ENCODE results near the gene MRPS30.
"Not testable (repeated sequence)": the region's sequence is repeated elsewhere in the genome, so short reads cannot be mapped to it uniquely, and the experiment has no call there.

GRCh38 chr5:44789372-44789995 lies 19.3 kb upstream of the MRPS30 start:
- not testable (repeated sequence) for TF ChIP-seq CTCF (IDR thresholded peaks at IDR 0.05; ENCODE audit: insufficient read depth, low read length); POLR2AphosphoS5 (IDR thresholded peaks at IDR 0.05; ENCODE audit: low read depth); REST (IDR thresholded peaks at IDR 0.05; ENCODE audit: insufficient replicate concordance, low read depth); GABPA (IDR thresholded peaks at IDR 0.05; ENCODE audit: low read depth); SPI1 (IDR thresholded peaks at IDR 0.05; ENCODE audit: borderline replicate concordance, low read depth)

Data from HL-60 (cell line).